NCI-H2227 treated with DMSO at 0.1 percent for 48 hours (cell line): Measurements from ENCODE around the gene TLR8.
"Not testable (repeated sequence)": the region's sequence is repeated elsewhere in the genome, so short reads cannot be mapped to it uniquely, and the experiment has no call there.

Experiments used
- DNase-seq: peaks from one replicate; lab custom pipeline; 2025; lab: John Stamatoyannopoulos, UW

Gene TLR8

DNA sequence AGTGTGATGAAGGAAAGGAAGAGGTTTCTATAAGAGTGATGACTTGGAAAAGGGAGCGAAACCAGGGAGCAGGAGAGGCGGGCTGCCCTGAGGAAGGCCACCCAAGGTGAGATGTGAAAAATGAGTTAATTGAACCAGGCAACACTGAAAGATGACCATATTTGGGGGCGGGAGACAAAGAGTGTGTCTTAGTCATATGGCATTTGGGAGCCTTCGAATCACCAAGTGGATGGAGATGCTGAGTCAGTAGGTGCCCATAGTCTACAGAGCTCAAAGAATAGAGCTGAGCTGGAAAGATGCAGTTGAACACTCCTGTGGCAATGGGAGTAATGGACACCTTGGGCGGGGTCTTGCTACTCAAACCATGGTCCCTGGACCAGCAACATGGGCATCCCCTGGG, 8.3 kb upstream of the TLR8 start:
- DNase-seq = no peak

DNA sequence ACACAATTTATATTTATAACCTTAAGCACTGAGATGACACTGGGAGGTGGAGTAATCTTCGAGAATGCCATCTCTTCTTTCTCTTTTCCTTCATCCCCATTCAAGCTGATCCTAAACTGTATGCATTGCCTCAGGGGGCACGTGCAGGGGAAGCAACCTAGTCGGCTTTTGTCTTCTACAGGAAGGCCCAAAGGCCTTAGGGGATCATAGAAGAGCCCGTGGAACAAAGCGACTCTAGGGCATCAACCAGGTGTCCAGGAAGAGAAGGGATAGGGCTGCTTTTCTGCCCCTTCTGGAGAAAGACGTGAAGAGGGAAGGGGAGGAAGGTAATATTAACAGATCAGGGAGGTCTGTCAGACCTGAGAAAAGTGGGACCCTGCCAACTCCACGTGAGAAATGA, 6.9 kb upstream of the TLR8 start:
- no peak for DNase-seq

GRCh38 chrX:12901486-12901885, 4.9 kb upstream of the TLR8 start:
- peak; percentile 63 for DNase-seq

GRCh38 chrX:12903646-12904045, 2.8 kb upstream of the TLR8 start:
- DNase-seq = no peak

DNA sequence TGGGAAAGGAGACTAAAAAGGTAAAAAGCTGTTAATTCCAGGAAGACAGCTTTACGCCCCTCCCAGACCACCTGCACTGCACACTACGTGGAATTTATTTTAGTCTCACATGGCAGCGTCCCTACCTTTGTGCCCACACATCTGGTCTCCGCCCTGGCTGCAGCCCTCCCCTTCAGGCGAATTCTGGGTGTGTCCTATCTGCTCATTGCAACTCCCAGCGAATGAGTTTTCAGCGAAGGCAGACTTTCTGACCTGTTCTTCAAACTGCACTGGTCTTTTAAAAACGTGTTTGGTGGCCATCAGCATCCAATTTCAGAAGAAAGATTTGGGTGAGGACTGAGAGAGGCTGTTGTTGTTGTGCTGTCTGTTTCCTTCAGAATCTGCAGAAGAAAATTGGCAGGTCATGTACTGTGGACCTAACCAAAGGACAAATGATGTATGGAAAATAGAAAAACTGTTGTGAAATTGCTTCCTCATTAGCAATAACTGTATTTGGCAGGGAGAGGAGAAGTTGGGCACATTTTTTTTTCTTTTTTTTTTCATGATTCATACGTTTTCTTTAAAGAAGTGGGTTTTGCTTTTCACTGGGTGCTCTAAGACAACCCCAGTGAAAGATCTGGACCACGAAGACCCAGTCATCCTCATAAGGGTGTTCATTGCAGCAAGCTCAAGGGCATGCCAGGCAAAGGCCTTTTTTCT, 4.2 kb downstream of the TLR8 start:
- DNase-seq = no peak

- DNase-seq = no peak
Observed at GRCh38 chrX:12911122-12911470, 4.7 kb downstream of the TLR8 start.

DNA sequence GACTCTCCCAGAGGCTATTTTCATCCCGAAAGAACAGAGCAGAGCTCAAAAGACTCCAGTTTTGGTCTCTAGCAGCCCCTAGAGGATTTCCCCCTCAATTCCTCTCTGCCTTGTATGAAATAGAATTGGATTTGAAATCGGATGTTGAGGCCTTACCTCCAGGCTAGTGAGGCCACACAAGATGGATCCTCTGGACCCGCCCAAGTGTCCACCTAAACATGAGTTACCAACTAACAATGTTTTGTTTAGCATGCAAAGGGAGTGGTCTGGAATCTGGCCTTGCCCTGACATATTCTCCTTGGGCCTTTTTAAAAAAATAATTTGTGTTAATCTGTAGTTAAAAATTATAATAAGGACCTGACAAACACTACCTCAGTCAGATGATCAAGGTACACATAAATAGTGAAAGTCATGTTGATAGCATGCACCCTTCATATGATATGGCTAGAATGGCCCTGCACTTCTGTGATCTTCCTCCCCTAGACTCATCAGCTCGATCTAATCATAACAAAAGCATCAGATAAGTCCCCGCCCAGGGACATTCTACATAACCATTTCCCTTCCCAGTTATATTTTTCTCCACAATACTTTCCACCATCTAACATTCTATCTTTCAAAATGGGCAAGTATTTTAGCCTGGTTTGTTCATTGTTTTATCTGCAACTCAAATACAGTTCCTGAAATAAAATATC, 6.5 kb downstream of the TLR8 start:
- DNase-seq = no peak

DNA sequence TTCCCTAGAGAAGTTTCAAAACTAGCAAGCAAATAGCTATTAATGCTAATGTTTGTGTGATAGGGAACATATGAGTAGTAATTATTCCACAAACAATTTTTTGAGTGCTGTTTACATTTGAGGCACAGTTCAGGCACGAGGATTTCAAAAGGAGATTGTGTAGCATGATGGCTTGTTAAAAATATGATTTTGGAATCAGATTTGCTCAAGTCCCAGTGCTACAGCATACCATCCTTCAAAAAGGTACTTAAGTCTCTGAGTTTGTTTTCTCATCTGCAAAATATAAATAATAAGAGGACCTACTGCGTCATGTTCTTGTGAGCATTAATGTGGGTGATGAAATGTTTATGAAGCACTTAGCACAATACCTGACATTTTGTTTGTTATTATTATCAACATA, 11.3 kb downstream of the TLR8 start:
- DNase-seq = no peak

DNA sequence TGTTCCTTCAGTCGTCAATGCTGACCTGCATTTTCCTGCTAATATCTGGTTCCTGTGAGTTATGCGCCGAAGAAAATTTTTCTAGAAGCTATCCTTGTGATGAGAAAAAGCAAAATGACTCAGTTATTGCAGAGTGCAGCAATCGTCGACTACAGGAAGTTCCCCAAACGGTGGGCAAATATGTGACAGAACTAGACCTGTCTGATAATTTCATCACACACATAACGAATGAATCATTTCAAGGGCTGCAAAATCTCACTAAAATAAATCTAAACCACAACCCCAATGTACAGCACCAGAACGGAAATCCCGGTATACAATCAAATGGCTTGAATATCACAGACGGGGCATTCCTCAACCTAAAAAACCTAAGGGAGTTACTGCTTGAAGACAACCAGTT, 12.6 kb downstream of the TLR8 start:
- no peak for DNase-seq

GRCh38 chrX:12919620-12920019, 13.2 kb downstream of the TLR8 start:
- DNase-seq = no peak

- DNase-seq = no peak
Observed at GRCh38 chrX:12920990-12921389, 14.6 kb downstream of the TLR8 start.

- no peak for DNase-seq
Observed at GRCh38 chrX:12921886-12922598, 15.6 kb downstream of the TLR8 start.

DNA sequence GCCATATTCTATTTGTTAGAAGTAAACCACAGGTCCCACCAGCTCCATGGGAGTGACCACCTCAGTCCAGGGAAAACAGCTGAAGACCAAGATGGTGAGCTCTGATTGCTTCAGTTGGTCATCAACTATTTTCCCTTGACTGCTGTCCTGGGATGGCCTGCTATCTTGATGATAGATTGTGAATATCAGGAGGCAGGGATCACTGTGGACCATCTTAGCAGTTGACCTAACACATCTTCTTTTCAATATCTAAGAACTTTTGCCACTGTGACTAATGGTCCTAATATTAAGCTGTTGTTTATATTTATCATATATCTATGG, 16.1 kb downstream of the TLR8 start:
- no peak for DNase-seq

GRCh38 chrX:12929701-12930100, 23.3 kb downstream of the TLR8 start:
- DNase-seq = no peak

DNA sequence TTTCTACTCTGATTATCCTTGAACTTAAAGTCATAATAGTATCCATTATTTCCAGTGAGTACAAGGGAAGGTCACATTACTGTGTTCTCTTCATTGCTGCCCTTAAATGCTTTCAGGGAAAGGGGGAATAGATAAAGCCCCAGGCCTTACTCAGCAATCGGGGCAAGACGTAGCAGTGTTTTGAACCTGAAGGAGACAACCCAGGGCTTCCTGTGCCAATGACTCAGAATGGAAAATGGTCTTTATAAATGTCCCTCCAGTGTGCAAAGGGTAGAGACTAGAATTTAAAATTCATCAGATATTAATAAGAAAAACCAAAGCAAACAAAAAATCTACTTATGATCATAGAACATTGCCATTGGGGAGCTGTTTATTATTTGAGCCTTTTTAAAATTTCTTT, 23.7 kb downstream of the TLR8 start:
- no peak for DNase-seq

GRCh38 chrX:12932244-12932643, 25.8 kb downstream of the TLR8 start:
- DNase-seq = no peak

DNA sequence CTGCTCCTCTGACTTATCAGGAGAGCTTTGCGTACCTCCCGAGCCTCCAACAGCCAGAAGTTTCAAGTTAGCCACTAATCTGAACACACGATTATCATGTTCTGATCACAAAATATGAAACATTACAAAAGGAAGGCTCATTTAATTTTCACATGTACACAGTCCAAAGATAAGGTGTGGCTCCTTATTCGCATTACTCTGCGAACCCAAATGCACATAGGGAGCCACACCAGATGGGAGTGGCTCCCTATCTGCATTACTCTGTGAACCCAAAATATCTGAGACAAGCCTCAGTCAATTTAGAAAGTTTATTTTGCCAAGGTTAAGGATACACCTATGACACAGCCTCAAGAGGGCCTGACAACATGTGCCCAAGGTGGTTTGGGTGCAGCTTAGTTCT, 28.4 kb downstream of the TLR8 start:
- DNase-seq = no peak

- no peak for DNase-seq
Observed at GRCh38 chrX:12936947-12937346, 30.5 kb downstream of the TLR8 start.

DNA sequence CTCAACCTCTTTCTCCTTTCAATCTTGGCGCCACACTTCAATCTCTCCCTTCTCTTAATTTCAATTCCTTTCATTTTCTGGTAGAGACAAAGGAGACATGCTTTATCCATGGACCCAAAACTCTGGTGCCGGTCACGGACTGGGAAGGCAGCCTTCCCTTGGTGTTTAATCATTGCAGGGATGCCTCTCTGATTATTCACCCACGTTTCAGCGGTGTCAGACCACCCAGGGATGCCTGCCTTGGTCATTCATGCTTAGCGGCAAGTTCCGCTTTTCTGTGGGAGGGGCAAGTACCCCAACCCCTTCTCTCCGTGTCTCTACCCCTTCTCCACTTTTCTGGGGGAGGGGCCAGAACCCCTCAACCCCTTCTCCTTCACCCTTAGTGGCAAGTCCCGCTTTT, 34.1 kb downstream of the TLR8 start:
- DNase-seq = not testable (repeated sequence)

GRCh38 chrX:12943592-12943991, 37.2 kb downstream of the TLR8 start:
- not testable (repeated sequence) for DNase-seq

DNA sequence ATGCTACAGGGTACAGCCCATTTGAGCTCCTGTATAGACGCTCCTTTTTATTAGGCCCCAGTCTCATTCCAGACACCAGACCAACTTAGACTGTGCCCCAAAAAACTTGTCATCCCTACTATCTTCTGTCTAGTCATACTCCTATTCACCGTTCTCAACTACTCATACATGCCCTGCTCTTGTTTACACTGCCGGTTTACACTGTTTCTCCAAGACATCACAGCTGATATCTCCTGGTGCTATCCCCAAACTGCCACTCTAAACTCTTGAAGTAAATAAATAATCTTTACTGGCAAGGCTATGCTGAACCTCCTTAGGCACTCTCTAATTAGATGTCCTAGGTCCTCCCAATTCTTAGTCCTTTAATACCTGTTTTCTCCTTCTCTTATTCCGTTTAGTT, 38.0 kb downstream of the TLR8 start:
- not testable (repeated sequence) for DNase-seq

- no peak for DNase-seq
Observed at GRCh38 chrX:12945494-12945893, 39.1 kb downstream of the TLR8 start.

DNA sequence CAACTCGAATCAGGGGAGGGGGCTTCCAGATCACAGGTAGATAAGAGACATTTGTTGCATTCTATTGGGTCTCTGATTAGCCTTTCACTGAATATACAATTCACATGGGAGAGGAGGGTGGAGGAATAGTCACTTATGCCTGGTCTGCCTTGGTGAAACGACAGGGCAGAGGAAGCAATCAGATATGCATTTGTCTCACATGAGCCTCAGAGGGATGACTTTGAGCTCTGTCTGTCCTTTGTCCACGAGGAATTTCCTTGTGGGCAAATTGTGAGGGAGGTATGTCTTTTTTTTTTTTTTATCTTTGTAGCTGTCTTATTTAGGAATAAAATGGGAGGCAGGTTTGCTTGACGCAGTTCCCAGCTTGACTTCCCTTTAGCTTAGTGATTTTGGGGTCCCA, 40.0 kb downstream of the TLR8 start:
- no peak for DNase-seq
